SK-N-SH (cell line): ENCODE data around the gene ZNF296. TPM values are rescaled to one million over a fixed set of nuclear protein-coding genes. Genes with fewer than 3 reads are reported as not detected.

Source experiments
- CTCF ChIA-PET: fragments of 300-600, 350-600 bp; formaldehyde crosslinking; extraction: SDS; loops from one replicate; lab custom pipeline; 2021; lab: Yijun Ruan, JAX
- POLR2A ChIA-PET: fragments of 350-600 bp; sonication (Branson Sonifier 250); formaldehyde crosslinking; extraction: SDS; loops from one replicate; lab custom pipeline; 2020; ENCODE audit warnings: antibody characterized with exemption, inconsistent platforms; lab: Yijun Ruan, JAX
- DNase-seq: peaks from one replicate; pipeline ENCODE4 v3.0.0; 2012
- H2AFZ ChIP-seq: fragments of 200-600 bp; sonication (generic); 2 replicates; pipeline ENCODE4 v1.8.1; 2016; ENCODE audit warnings: antibody characterized with exemption, mild to moderate bottlenecking, low read depth
- H3F3A ChIP-seq: fragments of 200-600 bp; sonication (generic); replicated peaks from 2 replicates; pipeline ENCODE3; 2016; ENCODE audit warnings: antibody characterized with exemption, mild to moderate bottlenecking; ENCODE audit not compliant: insufficient read depth
- H3K27ac ChIP-seq, 2 experiments: fragments of 200-500 bp in 1 of 2; fragments of 200-600 bp in 1 of 2; sonication (Bioruptor generic) in 1 of 2; sonication (generic), shearing (Covaris generic) in 1 of 2; 2 replicates each; pipeline versions ENCODE4 v1.5.1 to v1.6.1; 2014 to 2016; ENCODE audit warnings: low read depth in 2 of 2, inconsistent platforms in 1 of 2, low read length in 1 of 2, mild to moderate bottlenecking in 1 of 2, mixed read lengths in 1 of 2
- H3K27me3 ChIP-seq: fragments of 200-600 bp; sonication (generic), shearing (Covaris generic); 2 replicates; pipeline ENCODE4 v1.6.1; 2016; ENCODE audit warnings: mixed run types; ENCODE audit not compliant: insufficient read depth
- H3K36me3 ChIP-seq, 2 experiments: fragments of 200-500 bp in 1 of 2; fragments of 200-600 bp in 1 of 2; sonication (Bioruptor generic) in 1 of 2; sonication (generic) in 1 of 2; replicated peaks in 1 of 2; 2 replicates each; pipeline versions ENCODE3 to v1.5.1; 2014 to 2016; ENCODE audit warnings: low read length in 1 of 2, mild to moderate bottlenecking in 1 of 2; ENCODE audit not compliant: insufficient read depth in 2 of 2, control insufficient read depth in 1 of 2
- H3K4me1 ChIP-seq, 2 experiments: fragments of 200-500 bp in 1 of 2; fragments of 200-600 bp in 1 of 2; sonication (Bioruptor generic) in 1 of 2; sonication (generic), shearing (Covaris generic) in 1 of 2; 2 replicates each; pipeline versions ENCODE4 v1.5.1 to v1.6.1; 2014 to 2016; ENCODE audit warnings: low read depth in 1 of 2, low read length in 1 of 2, mixed run types in 1 of 2; ENCODE audit not compliant: insufficient read depth in 2 of 2, control insufficient read depth in 1 of 2
- H3K4me2 ChIP-seq: fragments of 200-600 bp; sonication (generic), shearing (Covaris generic); 2 replicates; pipeline ENCODE4 v1.6.1; 2017; ENCODE audit warnings: mixed run types
- H3K4me3 ChIP-seq, 2 experiments: fragments of 200-500 bp in 1 of 2; fragments of 200-600 bp in 1 of 2; sonication (Bioruptor generic) in 1 of 2; sonication (generic), shearing (Covaris generic) in 1 of 2; 2 replicates each; pipeline versions ENCODE4 v1.5.1 to v1.8.1; 2014 to 2016; ENCODE audit warnings: low read depth in 2 of 2, inconsistent platforms in 1 of 2, low read length in 1 of 2, mild to moderate bottlenecking in 1 of 2, mixed read lengths in 1 of 2, moderate library complexity in 1 of 2
- H3K79me2 ChIP-seq: fragments of 200-600 bp; sonication (generic); 2 replicates; pipeline ENCODE4 v1.8.1; 2017; ENCODE audit warnings: mild to moderate bottlenecking; ENCODE audit not compliant: insufficient read depth
- H3K9ac ChIP-seq: fragments of 200-600 bp; sonication (generic); 2 replicates; pipeline ENCODE4 v1.6.1; 2017; ENCODE audit warnings: mixed run types
- H3K9me2 ChIP-seq: fragments of 200-600 bp; sonication (generic); 2 replicates; pipeline ENCODE4 v1.6.1; 2017; ENCODE audit warnings: mixed run types
- H3K9me3 ChIP-seq: fragments of 200-600 bp; sonication (generic); 2 replicates; pipeline ENCODE4 v1.6.1; 2017; ENCODE audit warnings: mixed run types, mild to moderate bottlenecking, moderate library complexity
- H4K20me1 ChIP-seq: fragments of 200-600 bp; sonication (generic); 2 replicates; pipeline ENCODE4 v1.6.1; 2017; ENCODE audit warnings: mild to moderate bottlenecking, mixed run types; ENCODE audit not compliant: insufficient read depth
- CTCF ChIP-seq: fragments of 200-600 bp; sonication (generic); IDR thresholded peaks from 2 replicates; pipeline ENCODE4 v1.6.1; 2017; ENCODE audit warnings: antibody characterized with exemption, mild to moderate bottlenecking, moderate library complexity
- ELF1 ChIP-seq: IDR thresholded peaks from 2 replicates; pipeline ENCODE4 v1.4.0; 2012
- EP300 ChIP-seq, 2 experiments: IDR thresholded peaks; 2 replicates each; pipeline versions ENCODE4 v1.4.0 to v1.6.1; 2012; ENCODE audit warnings: borderline replicate concordance in 1 of 2, low read depth in 1 of 2, low read length in 1 of 2
- GATA2 ChIP-seq: sonication (generic); formaldehyde crosslinking; IDR thresholded peaks from 2 replicates; pipeline ENCODE4 v1.5.0; 2020; ENCODE audit warnings: mild to moderate bottlenecking, missing genetic modification reagents
- MEF2A ChIP-seq: IDR thresholded peaks from 2 replicates; pipeline ENCODE4 v1.4.0; 2012; ENCODE audit warnings: low read depth, borderline replicate concordance
- PBX3 ChIP-seq: IDR thresholded peaks from 2 replicates; pipeline ENCODE4; 2012
- POLR2AphosphoS5 ChIP-seq: IDR thresholded peaks from 2 replicates; pipeline ENCODE4 v1.6.1; 2012; ENCODE audit warnings: low read depth, low read length
- RAD21 ChIP-seq: IDR thresholded peaks from 2 replicates; pipeline ENCODE4 v1.6.1; 2012; ENCODE audit warnings: mild to moderate bottlenecking, low read length
- REST ChIP-seq: IDR thresholded peaks from 2 replicates; pipeline ENCODE4 v1.6.1; 2012; ENCODE audit warnings: mild to moderate bottlenecking, low read depth, low read length, moderate library complexity
- SMC3 ChIP-seq: IDR thresholded peaks from 2 replicates; pipeline ENCODE4 v1.6.1; 2012; ENCODE audit warnings: low read depth, low read length, improper control_type of control experiment
- USF2 ChIP-seq: fragments of 150-350 bp; IDR thresholded peaks from 2 replicates; pipeline ENCODE4 v1.6.1; 2017; ENCODE audit warnings: antibody characterized with exemption, low read length, low read depth, borderline replicate concordance
- WGBS: methylation state at CpG from one replicate; pipeline ENCODE4 v1.1.6; 2017; ENCODE audit warnings: low lambda C conversion rate; 5-methylcytosine and 5-hydroxymethylcytosine counted together
- polyA plus RNA-seq, 3 experiments: library from polyadenylated mRNA; depleted of rRNA; stranded (reverse); fragments of >200 nt; gene quantifications; 2 replicates each; pipeline ENCODE4 v1.2.3, GENCODE V29; 2012

ZNF296 gene
- polyA plus RNA-seq, 1 of the 3 experiments (the other 2 are of a cell fraction) = 0.21 TPM

GRCh38 chr19:45122832-45123231 is 46.6 kb upstream of the ZNF296 start (continued):
- TF ChIP-seq RAD21 (no peak), POLR2AphosphoS5 (no peak)

GRCh38 chr19:45121827-45122345 is 45.6 kb upstream of the ZNF296 start:
- Histone ChIP-seq H3K36me3 (no peaks in the 10 kb centered on the region), H3K9ac (no peak overlapping the region), H4K20me1 (peaks cover 87% of the 10 kb centered on the region), H3F3A (no peaks in the 10 kb centered on the region), H3K4me1 (peaks cover 0 to 24% of the 10 kb centered on the region in 2 experiments; a peak in 1 of 4 replicates), H3K27ac (no peak overlapping the region), H2AFZ (no peak overlapping the region), H3K4me2 (no peak overlapping the region), H3K4me3 (no peak overlapping the region), H3K9me2 (no peaks in the 10 kb centered on the region), H3K79me2 (peaks cover 71% of the 10 kb centered on the region), H3K9me3 (no peaks in the 10 kb centered on the region), H3K27me3 (no peaks in the 10 kb centered on the region)
- whole genome bisulfite sequencing = 91% methylated on average over 5 of the region's 11 CpGs
- CTCF ChIA-PET = interaction anchor here (1.3 kb wide), 1 partner anchor 79 kb away, joined by 3 read pairs; no protein-coding TSS in a partner anchor
- POLR2A ChIA-PET = no interaction called here
- no peak for TF ChIP-seq POLR2AphosphoS5
- no peak for TF ChIP-seq GATA2 (CRISPR knock-in tag)
- no peak for TF ChIP-seq MEF2A
- no peak for TF ChIP-seq SMC3
- TF ChIP-seq PBX3 = no peak
- TF ChIP-seq ELF1 = no peak
- TF ChIP-seq EP300 (IDR thresholded peaks at IDR 0.05; ENCODE audit: borderline replicate concordance in 1 of 2, low read depth in 1 of 2, low read length in 1 of 2) = no peak
- no peak for TF ChIP-seq USF2
- no peak for TF ChIP-seq CTCF
- TF ChIP-seq REST = no peak
- DNase-seq = no peak
